ENCODE data around the gene SLC26A9.

DNA sequence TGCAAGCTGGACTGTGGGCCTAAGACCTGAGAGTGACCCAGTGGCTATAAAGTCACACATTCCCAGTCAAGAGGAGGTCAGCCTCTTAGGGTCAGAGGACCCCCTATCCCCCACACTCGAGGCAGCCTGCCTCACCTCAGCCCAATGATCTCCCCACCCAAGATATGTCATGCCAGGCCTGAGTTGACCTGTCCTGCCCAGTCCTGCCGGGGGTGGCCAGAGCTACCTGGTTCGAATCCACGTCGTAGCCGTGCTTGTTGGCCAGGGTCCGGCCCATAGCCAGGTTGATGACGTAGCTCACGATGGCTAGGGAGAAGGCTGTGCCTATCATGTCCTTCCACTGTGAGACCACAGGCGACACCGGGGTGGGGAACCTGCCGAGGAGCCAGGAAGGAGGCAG lies 15.6 kb downstream of the SLC26A9 start:
- no peak for TF ChIP-seq CTCF (IDR thresholded peaks at IDR 0.05)
- no peak for TF ChIP-seq EZH2 (IDR thresholded peaks at IDR 0.05; ENCODE audit: borderline replicate concordance, insufficient read depth, low read depth, low read length, poor library complexity, severe bottlenecking)
